SK-N-SH (cell line): ENCODE data around the gene CFAP299. TPM values are rescaled to one million over a fixed set of nuclear protein-coding genes. Genes with fewer than 3 reads are reported as not detected.

Experiments
- CTCF ChIA-PET: fragments of 300-600, 350-600 bp; formaldehyde crosslinking; extraction: SDS; loops from one replicate; lab custom pipeline; 2021; lab: Yijun Ruan, JAX
- POLR2A ChIA-PET: fragments of 350-600 bp; sonication (Branson Sonifier 250); formaldehyde crosslinking; extraction: SDS; loops from one replicate; lab custom pipeline; 2020; ENCODE audit warnings: antibody characterized with exemption, inconsistent platforms; lab: Yijun Ruan, JAX
- DNase-seq: peaks from one replicate; pipeline ENCODE4 v3.0.0; 2012
- H2AFZ ChIP-seq: fragments of 200-600 bp; sonication (generic); 2 replicates; pipeline ENCODE4 v1.8.1; 2016; ENCODE audit warnings: antibody characterized with exemption, mild to moderate bottlenecking, low read depth
- H3F3A ChIP-seq: fragments of 200-600 bp; sonication (generic); replicated peaks from 2 replicates; pipeline ENCODE3; 2016; ENCODE audit warnings: antibody characterized with exemption, mild to moderate bottlenecking; ENCODE audit not compliant: insufficient read depth
- H3K27ac ChIP-seq, 2 experiments: fragments of 200-500 bp in 1 of 2; fragments of 200-600 bp in 1 of 2; sonication (Bioruptor generic) in 1 of 2; sonication (generic), shearing (Covaris generic) in 1 of 2; 2 replicates each; pipeline versions ENCODE4 v1.5.1 to v1.6.1; 2014 to 2016; ENCODE audit warnings: low read depth in 2 of 2, inconsistent platforms in 1 of 2, low read length in 1 of 2, mild to moderate bottlenecking in 1 of 2, mixed read lengths in 1 of 2
- H3K27me3 ChIP-seq: fragments of 200-600 bp; sonication (generic), shearing (Covaris generic); 2 replicates; pipeline ENCODE4 v1.6.1; 2016; ENCODE audit warnings: mixed run types; ENCODE audit not compliant: insufficient read depth
- H3K36me3 ChIP-seq, 2 experiments: fragments of 200-500 bp in 1 of 2; fragments of 200-600 bp in 1 of 2; sonication (Bioruptor generic) in 1 of 2; sonication (generic) in 1 of 2; replicated peaks in 1 of 2; 2 replicates each; pipeline versions ENCODE3 to v1.5.1; 2014 to 2016; ENCODE audit warnings: low read length in 1 of 2, mild to moderate bottlenecking in 1 of 2; ENCODE audit not compliant: insufficient read depth in 2 of 2, control insufficient read depth in 1 of 2
- H3K4me1 ChIP-seq, 2 experiments: fragments of 200-500 bp in 1 of 2; fragments of 200-600 bp in 1 of 2; sonication (Bioruptor generic) in 1 of 2; sonication (generic), shearing (Covaris generic) in 1 of 2; 2 replicates each; pipeline versions ENCODE4 v1.5.1 to v1.6.1; 2014 to 2016; ENCODE audit warnings: low read depth in 1 of 2, low read length in 1 of 2, mixed run types in 1 of 2; ENCODE audit not compliant: insufficient read depth in 2 of 2, control insufficient read depth in 1 of 2
- H3K4me2 ChIP-seq: fragments of 200-600 bp; sonication (generic), shearing (Covaris generic); 2 replicates; pipeline ENCODE4 v1.6.1; 2017; ENCODE audit warnings: mixed run types
- H3K4me3 ChIP-seq, 2 experiments: fragments of 200-500 bp in 1 of 2; fragments of 200-600 bp in 1 of 2; sonication (Bioruptor generic) in 1 of 2; sonication (generic), shearing (Covaris generic) in 1 of 2; 2 replicates each; pipeline versions ENCODE4 v1.5.1 to v1.8.1; 2014 to 2016; ENCODE audit warnings: low read depth in 2 of 2, inconsistent platforms in 1 of 2, low read length in 1 of 2, mild to moderate bottlenecking in 1 of 2, mixed read lengths in 1 of 2, moderate library complexity in 1 of 2
- H3K79me2 ChIP-seq: fragments of 200-600 bp; sonication (generic); 2 replicates; pipeline ENCODE4 v1.8.1; 2017; ENCODE audit warnings: mild to moderate bottlenecking; ENCODE audit not compliant: insufficient read depth
- H3K9ac ChIP-seq: fragments of 200-600 bp; sonication (generic); 2 replicates; pipeline ENCODE4 v1.6.1; 2017; ENCODE audit warnings: mixed run types
- H3K9me2 ChIP-seq: fragments of 200-600 bp; sonication (generic); 2 replicates; pipeline ENCODE4 v1.6.1; 2017; ENCODE audit warnings: mixed run types
- H3K9me3 ChIP-seq: fragments of 200-600 bp; sonication (generic); 2 replicates; pipeline ENCODE4 v1.6.1; 2017; ENCODE audit warnings: mixed run types, mild to moderate bottlenecking, moderate library complexity
- H4K20me1 ChIP-seq: fragments of 200-600 bp; sonication (generic); 2 replicates; pipeline ENCODE4 v1.6.1; 2017; ENCODE audit warnings: mild to moderate bottlenecking, mixed run types; ENCODE audit not compliant: insufficient read depth
- FOXJ3 ChIP-seq: sonication (generic); formaldehyde crosslinking; IDR thresholded peaks from 2 replicates; pipeline ENCODE4 v1.5.1; 2020; ENCODE audit warnings: mild to moderate bottlenecking, missing genetic modification reagents
- GATA2 ChIP-seq: sonication (generic); formaldehyde crosslinking; IDR thresholded peaks from 2 replicates; pipeline ENCODE4 v1.5.0; 2020; ENCODE audit warnings: mild to moderate bottlenecking, missing genetic modification reagents
- IRF3 ChIP-seq: fragments of 150-350 bp; IDR thresholded peaks from 2 replicates; pipeline ENCODE4 v1.6.1; 2016; ENCODE audit warnings: mild to moderate bottlenecking, low read depth, low read length
- MAX ChIP-seq: IDR thresholded peaks from 2 replicates; pipeline ENCODE4 v1.4.0; 2012; ENCODE audit warnings: low read depth
- MEF2A ChIP-seq: IDR thresholded peaks from 2 replicates; pipeline ENCODE4 v1.4.0; 2012; ENCODE audit warnings: low read depth, borderline replicate concordance
- MXI1 ChIP-seq: IDR thresholded peaks from 2 replicates; pipeline ENCODE4 v1.6.1; 2012; ENCODE audit warnings: mild to moderate bottlenecking, low read depth, low read length, improper control_type of control experiment
- NFIC ChIP-seq: IDR thresholded peaks from 2 replicates; pipeline ENCODE4 v1.4.0; 2012; ENCODE audit warnings: borderline replicate concordance
- NRF1 ChIP-seq: IDR thresholded peaks from 2 replicates; pipeline ENCODE4 v1.6.1; 2012; ENCODE audit warnings: low read depth, mild to moderate bottlenecking, low read length
- POLR2AphosphoS5 ChIP-seq: IDR thresholded peaks from 2 replicates; pipeline ENCODE4 v1.6.1; 2012; ENCODE audit warnings: low read depth, low read length
- REST ChIP-seq: IDR thresholded peaks from 2 replicates; pipeline ENCODE4 v1.6.1; 2012; ENCODE audit warnings: mild to moderate bottlenecking, low read depth, low read length, moderate library complexity
- RFX5 ChIP-seq: IDR thresholded peaks from 2 replicates; pipeline ENCODE4 v1.6.1; 2012; ENCODE audit warnings: mild to moderate bottlenecking, improper control_type of control experiment, low read length
- RXRA ChIP-seq: IDR thresholded peaks from 2 replicates; pipeline ENCODE4 v1.4.0; 2012; ENCODE audit warnings: low read depth, mild to moderate bottlenecking, borderline replicate concordance
- SMC3 ChIP-seq: IDR thresholded peaks from 2 replicates; pipeline ENCODE4 v1.6.1; 2012; ENCODE audit warnings: low read depth, low read length, improper control_type of control experiment
- TCF12 ChIP-seq: IDR thresholded peaks from 2 replicates; pipeline ENCODE4 v1.4.0; 2012
- USF1 ChIP-seq: IDR thresholded peaks from 2 replicates; pipeline ENCODE4 v1.4.0; 2012; ENCODE audit warnings: low read depth, borderline replicate concordance
- WGBS: methylation state at CpG from one replicate; pipeline ENCODE4 v1.1.6; 2017; ENCODE audit warnings: low lambda C conversion rate; 5-methylcytosine and 5-hydroxymethylcytosine counted together
- polyA plus RNA-seq, 3 experiments: library from polyadenylated mRNA; depleted of rRNA; stranded (reverse); fragments of >200 nt; gene quantifications; 2 replicates each; pipeline ENCODE4 v1.2.3, GENCODE V29; 2012

Gene CFAP299
- polyA plus RNA-seq, 1 of the 3 experiments (the other 2 are of a cell fraction): 1.2 TPM

- TF ChIP-seq NFIC: no peak
Measured at GRCh38 chr4:80963051-80963450, 627.5 kb downstream of the CFAP299 start (continued).

DNA sequence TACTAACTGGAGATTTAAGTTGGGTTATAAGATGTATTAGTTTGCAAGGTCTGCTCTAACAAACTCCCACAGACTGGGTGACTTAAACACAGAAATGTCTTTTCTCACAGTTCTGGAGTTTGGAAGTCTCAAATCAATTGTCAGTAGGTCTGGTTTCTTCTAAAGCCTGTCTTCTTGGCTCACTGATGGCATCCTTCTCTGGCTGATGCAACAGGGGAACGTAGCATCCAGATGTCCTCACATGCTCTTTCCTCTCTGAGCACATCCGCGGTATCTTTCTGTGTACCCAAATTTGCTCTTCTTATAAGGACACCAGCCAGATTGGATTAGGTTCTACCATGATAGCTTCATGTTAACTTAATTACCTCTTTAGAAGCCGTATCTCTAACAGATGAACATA lies 631.8 kb downstream of the CFAP299 start:
- WGBS: 26% methylated on average over 4 of the region's 4 CpGs
- H3K9me3 ChIP-seq: no peaks in the 10 kb centered on the region
- no peaks in the 10 kb centered on the region for H3K27me3 ChIP-seq
- no peak overlapping the region for H3K4me2 ChIP-seq
- no peaks in the 10 kb centered on the region for H3K9me2 ChIP-seq
- H2AFZ ChIP-seq: no peak overlapping the region
- no peaks in the 10 kb centered on the region for H4K20me1 ChIP-seq
- no peak overlapping the region for H3K9ac ChIP-seq
- H3K36me3 ChIP-seq: no peaks in the 10 kb centered on the region
- no peak overlapping the region for H3K4me3 ChIP-seq
- no peaks in the 10 kb centered on the region; a peak in 1 of 4 replicates for H3K4me1 ChIP-seq
- no peak for TF ChIP-seq MAX
- TF ChIP-seq GATA2 (CRISPR knock-in tag): no peak
- no peak for TF ChIP-seq MXI1
- TF ChIP-seq RFX5: no peak
- no peaks in the 10 kb centered on the region for H3K79me2 ChIP-seq
- no peaks in the 10 kb centered on the region for H3F3A ChIP-seq
- no peak overlapping the region for H3K27ac ChIP-seq
- DNase-seq: no peak
- POLR2A ChIA-PET: no interaction called here
- CTCF ChIA-PET: no interaction called here

DNA sequence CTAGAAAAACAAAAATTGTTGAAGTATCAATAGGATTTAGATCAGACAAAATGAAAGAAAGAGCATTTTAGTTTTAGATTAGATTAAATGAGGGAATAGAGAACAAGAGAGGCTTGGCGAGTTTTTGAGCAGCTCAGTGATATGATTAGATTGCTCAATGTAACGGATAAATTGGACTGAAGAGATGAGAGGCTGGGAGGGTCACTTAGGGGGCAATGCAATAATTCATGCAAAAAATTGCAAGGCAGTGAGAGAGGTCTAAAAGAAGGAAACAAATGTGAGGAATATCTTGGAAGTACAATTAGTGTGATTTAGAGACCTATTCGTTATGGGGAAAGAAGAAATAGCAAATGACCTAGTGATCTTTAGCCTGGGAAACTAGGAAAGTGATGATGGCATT lies 644.7 kb downstream of the CFAP299 start:
- Histone ChIP-seq H3K4me2 (no peak overlapping the region), H3K9ac (no peak overlapping the region), H3K9me3 (no peaks in the 10 kb centered on the region), H3K27me3 (no peaks in the 10 kb centered on the region), H3F3A (no peaks in the 10 kb centered on the region), H3K27ac (no peak overlapping the region), H3K4me3 (no peak overlapping the region), H2AFZ (no peak overlapping the region), H3K9me2 (no peaks in the 10 kb centered on the region), H4K20me1 (no peaks in the 10 kb centered on the region), H3K4me1 (no peaks in the 10 kb centered on the region), H3K36me3 (no peaks in the 10 kb centered on the region), H3K79me2 (no peaks in the 10 kb centered on the region)
- 2% methylated on average over 3 of the region's 3 CpGs for WGBS
- ChIA-PET POLR2A (interaction anchor here (0.6 kb wide), 1 partner anchor 114 kb away, joined by 3 read pairs; no protein-coding TSS in a partner anchor), CTCF (interaction anchor here (2.0 to 2.8 kb wide), 2 partner anchors 10 to 60 kb away, joined by 5 to 18 read pairs; no protein-coding TSS in a partner anchor)
- TF ChIP-seq TCF12 (no peak), POLR2AphosphoS5 (no peak), RXRA (no peak), MEF2A (no peak), USF1 (no peak), IRF3 (no peak), SMC3 (no peak), MAX (no peak), NRF1 (no peak), REST (no peak), FOXJ3 (CRISPR knock-in tag) (no peak)
- no peak for DNase-seq
